H9 (cell line): ENCODE measurements around the gene TCTN3. TPM values are rescaled to one million over a fixed set of nuclear protein-coding genes. Genes with fewer than 3 reads are reported as not detected.

Source experiments
- DNase-seq: peaks from one replicate; pipeline ENCODE4 v3.0.0-alpha.2; 2017
- H2AFZ ChIP-seq: one replicate; pipeline ENCODE4 v1.6.1; 2013; ENCODE audit warnings: mild to moderate bottlenecking, low read length, control low read depth, moderate library complexity
- H2AK5ac ChIP-seq: 2 replicates; pipeline ENCODE4 v1.6.1; 2013; ENCODE audit warnings: low read length, control low read depth, mixed read lengths; ENCODE audit not compliant: insufficient read length
- H2BK120ac ChIP-seq: one replicate; pipeline ENCODE4 v1.6.1; 2013; ENCODE audit warnings: low read depth, mild to moderate bottlenecking, low read length, control low read depth, inconsistent platforms; ENCODE audit not compliant: poor library complexity, severe bottlenecking
- H2BK12ac ChIP-seq: 2 replicates; pipeline ENCODE4 v1.6.1; 2013; ENCODE audit warnings: low read length, control low read depth, mixed read lengths, low read depth; ENCODE audit not compliant: insufficient read length
- H2BK15ac ChIP-seq: 2 replicates; pipeline ENCODE4 v1.6.1; 2013; ENCODE audit warnings: low read depth, low read length, control low read depth
- H2BK20ac ChIP-seq: one replicate; pipeline ENCODE4 v1.6.1; 2013; ENCODE audit warnings: low read depth, mild to moderate bottlenecking, low read length, control low read depth, inconsistent platforms; ENCODE audit not compliant: poor library complexity, severe bottlenecking
- H2BK5ac ChIP-seq: 2 replicates; pipeline ENCODE4 v1.6.1; 2013; ENCODE audit warnings: low read length, control low read depth, mixed read lengths; ENCODE audit not compliant: insufficient read length
- H3K14ac ChIP-seq: 2 replicates; pipeline ENCODE4 v1.6.1; 2013; ENCODE audit warnings: low read length, control low read depth; ENCODE audit not compliant: insufficient read depth
- H3K18ac ChIP-seq: 2 replicates; pipeline ENCODE4 v1.6.1; 2013; ENCODE audit warnings: low read depth, mild to moderate bottlenecking, mixed read lengths, low read length, control low read depth; ENCODE audit not compliant: insufficient read length
- H3K23ac ChIP-seq: 2 replicates; pipeline ENCODE4 v1.6.1; 2013; ENCODE audit warnings: low read length, control low read depth, mixed read lengths, low read depth; ENCODE audit not compliant: insufficient read length
- H3K23me2 ChIP-seq: 2 replicates; pipeline ENCODE4 v1.6.1; 2013; ENCODE audit warnings: low read depth, mild to moderate bottlenecking, mixed read lengths, low read length, control low read depth; ENCODE audit not compliant: insufficient read length, poor library complexity, severe bottlenecking
- H3K27ac ChIP-seq: 2 replicates; pipeline ENCODE4 v1.5.1; 2013; ENCODE audit warnings: low read length, control low read depth, mixed read lengths, low read depth; ENCODE audit not compliant: insufficient read length
- H3K27me3 ChIP-seq: 2 replicates; pipeline ENCODE4 v1.6.1; 2013; ENCODE audit warnings: low read length, control low read depth, inconsistent platforms; ENCODE audit not compliant: insufficient read depth
- H3K4ac ChIP-seq: 2 replicates; pipeline ENCODE4 v1.6.1; 2013; ENCODE audit warnings: low read depth, mild to moderate bottlenecking, control low read depth, inconsistent platforms, low read length, moderate library complexity
- H3K4me1 ChIP-seq: 2 replicates; pipeline ENCODE4 v1.6.1; 2013; ENCODE audit warnings: low read length, control low read depth, inconsistent platforms; ENCODE audit not compliant: insufficient read depth
- H3K4me2 ChIP-seq: 2 replicates; pipeline ENCODE4 v1.6.1; 2013; ENCODE audit warnings: low read length, control low read depth, mixed read lengths; ENCODE audit not compliant: insufficient read length, insufficient read depth
- H3K56ac ChIP-seq: 2 replicates; pipeline ENCODE4 v1.6.1; 2013; ENCODE audit warnings: low read depth, mild to moderate bottlenecking, mixed read lengths, low read length, control low read depth; ENCODE audit not compliant: insufficient read length
- H3K79me1 ChIP-seq: 2 replicates; pipeline ENCODE4 v1.6.1; 2013; ENCODE audit warnings: low read depth, mild to moderate bottlenecking, moderate library complexity, low read length, control low read depth, inconsistent platforms; ENCODE audit not compliant: insufficient read depth, poor library complexity, severe bottlenecking
- H3K79me2 ChIP-seq: 2 replicates; pipeline ENCODE4 v1.6.1; 2013; ENCODE audit warnings: low read length, control low read depth, inconsistent platforms; ENCODE audit not compliant: insufficient read depth
- H3K9ac ChIP-seq: 2 replicates; pipeline ENCODE4 v1.6.1; 2013; ENCODE audit warnings: low read length, control low read depth, mixed read lengths; ENCODE audit not compliant: insufficient read length; ENCODE audit errors: extremely low read depth
- H3K9me3 ChIP-seq: one replicate; pipeline ENCODE4 v1.6.1; 2013; ENCODE audit warnings: low read depth, low read length, inconsistent platforms; ENCODE audit not compliant: control insufficient read depth
- H3T11ph ChIP-seq: one replicate; pipeline ENCODE4 v1.6.1; 2013; ENCODE audit warnings: mild to moderate bottlenecking, low read length, control low read depth, inconsistent platforms
- H4K20me1 ChIP-seq: one replicate; pipeline ENCODE4 v1.6.1; 2013; ENCODE audit not compliant: control insufficient read depth, insufficient read length, insufficient read depth
- H4K5ac ChIP-seq: 2 replicates; pipeline ENCODE4 v1.6.1; 2013; ENCODE audit warnings: low read depth, mild to moderate bottlenecking, mixed read lengths, low read length, control low read depth; ENCODE audit not compliant: insufficient read length
- H4K8ac ChIP-seq: replicated peaks from 2 replicates; pipeline ENCODE4 v1.6.1; 2013; ENCODE audit warnings: low read length, control low read depth, mixed read lengths, low read depth; ENCODE audit not compliant: insufficient read length
- H4K91ac ChIP-seq: 2 replicates; pipeline ENCODE4 v1.6.1; 2013; ENCODE audit warnings: low read depth, mild to moderate bottlenecking, moderate library complexity, mixed read lengths, low read length, control low read depth; ENCODE audit not compliant: insufficient read length
- H3K27ac Mint-ChIP-seq, 3 experiments: 2 replicates in 2 of 3; 3 replicates in 1 of 3; pipeline ENCODE4 v1.8.0; 2020 to 2021; ENCODE audit warnings: mixed read lengths in 3 of 3, mild to moderate bottlenecking in 1 of 3, moderate library complexity in 1 of 3
- H3K27me3 Mint-ChIP-seq: 2 replicates; pipeline ENCODE4 v1.8.0; 2021; ENCODE audit warnings: low read depth, mild to moderate bottlenecking, moderate library complexity, mixed read lengths
- H3K36me3 Mint-ChIP-seq, 3 experiments: 2 replicates in 2 of 3; 3 replicates in 1 of 3; pipeline ENCODE4 v1.8.0; 2020 to 2021; ENCODE audit warnings: low read depth in 3 of 3, mixed read lengths in 3 of 3; ENCODE audit not compliant: insufficient read depth in 1 of 3
- H3K4me1 Mint-ChIP-seq, 2 experiments: 2 replicates each; pipeline ENCODE4 v1.8.0; 2020; ENCODE audit warnings: mixed read lengths in 2 of 2
- H3K4me3 Mint-ChIP-seq, 2 experiments: 2 replicates in 1 of 2; 3 replicates in 1 of 2; pipeline ENCODE4 v1.8.0; 2020 to 2021; ENCODE audit warnings: mild to moderate bottlenecking in 2 of 2, mixed read lengths in 2 of 2, moderate library complexity in 1 of 2
- H3K9me3 Mint-ChIP-seq, 2 experiments: 2 replicates in 1 of 2; 3 replicates in 1 of 2; pipeline ENCODE4 v1.8.0; 2020; ENCODE audit warnings: mild to moderate bottlenecking in 2 of 2, mixed read lengths in 2 of 2, moderate library complexity in 1 of 2
- CTCF ChIP-seq: fragments of 200-600 bp; sonication (generic); conservative IDR thresholded peaks from 3 replicates; pipeline ENCODE4 v1.8.0; 2021; ENCODE audit warnings: antibody characterized with exemption, mild to moderate bottlenecking
- WGBS: extraction: QIAGEN DNeasy Blood & Tissue Kit; methylation state at CpG from one replicate; pipeline ENCODE4 v1.1.7; 2013; ENCODE audit warnings: missing lambda C conversion rate, low lambda C conversion rate, mixed read lengths; ENCODE audit not compliant: insufficient read length; ENCODE audit errors: extremely low coverage; 5-methylcytosine and 5-hydroxymethylcytosine counted together
- total RNA-seq: library from RNA; stranded (reverse); gene quantifications from 2 replicates; pipeline ENCODE4 v1.2.1, GENCODE V29; 2021

TCTN3 gene
- total RNA-seq, 1 experiment from 2014 or later = 37.3 TPM

- no peaks in the 10 kb centered on the region for H4K20me1 ChIP-seq
- H3K4ac ChIP-seq = no peak overlapping the region
- WGBS = no CpG with 5 or more reads among the region's 2 CpGs
These were observed 43.5 kb downstream of the TCTN3 start for GRCh38 chr10:95650232-95650631.

More at GRCh38 chr10:95650232-95650631, 43.5 kb downstream of the TCTN3 start:
- no peak overlapping the region for H3K23ac ChIP-seq
- no peak overlapping the region for H3T11ph ChIP-seq
- peaks cover 16% of the 10 kb centered on the region in 2 experiments for H3K4me1 Mint-ChIP-seq
- H2AFZ ChIP-seq = no peak overlapping the region
- no peak overlapping the region for H3K14ac ChIP-seq
- no peak overlapping the region for H3K56ac ChIP-seq
- DNase-seq = peak; percentile 42
- no peaks in the 10 kb centered on the region for H3K23me2 ChIP-seq
- H3K27ac ChIP-seq = no peak overlapping the region
- H3K9me3 Mint-ChIP-seq = peaks cover 6 to 9% of the 10 kb centered on the region in 2 experiments
- no peak overlapping the region for H3K4me3 Mint-ChIP-seq
- H3K18ac ChIP-seq = no peak overlapping the region
- no peak overlapping the region for H2BK20ac ChIP-seq
- no peak overlapping the region for H2BK5ac ChIP-seq
- no peak overlapping the region for H2AK5ac ChIP-seq
- no peak for TF ChIP-seq CTCF
- no peak overlapping the region for H2BK12ac ChIP-seq
- H3K9ac ChIP-seq = no peak overlapping the region
- H3K4me1 ChIP-seq = 0 out of 2 replicates have a peak, but pooled peaks cover 2% of the 10 kb centered on the region
- no peak overlapping the region for H4K8ac ChIP-seq
- H2BK120ac ChIP-seq = no peak overlapping the region
- H3K36me3 Mint-ChIP-seq = peaks cover 46 to 76% (median 66%) of the 10 kb centered on the region in 3 experiments
- H2BK15ac ChIP-seq = no peak overlapping the region
- H4K5ac ChIP-seq = no peak overlapping the region
- no peak overlapping the region for H4K91ac ChIP-seq
- H3K27ac Mint-ChIP-seq = peak overlapping the region in 1 of 3 experiments; percentile 10; a peak in 1 of 7 replicates
- H3K9me3 ChIP-seq = no peaks in the 10 kb centered on the region
- no peaks in the 10 kb centered on the region for H3K79me1 ChIP-seq
- no peaks in the 10 kb centered on the region for H3K27me3 ChIP-seq
- no peak overlapping the region for H3K4me2 ChIP-seq
- H3K27me3 Mint-ChIP-seq = no peaks in the 10 kb centered on the region
- H3K79me2 ChIP-seq = no peaks in the 10 kb centered on the region; the same call in 1 of the 2 replicates
